GM23248 (cell line): ENCODE data around the gene GATAD2B. TPM values are rescaled to one million over a fixed set of nuclear protein-coding genes. Genes with fewer than 3 reads are reported as not detected.

ENCODE experiments used
- DNase-seq: peaks from one replicate; pipeline ENCODE4 v3.0.0-alpha.2; 2015
- H2AFZ ChIP-seq: fragments of 200-600 bp; sonication (generic); 2 replicates; pipeline ENCODE4 v1.6.1; 2016; ENCODE audit warnings: antibody characterized with exemption
- H3F3A ChIP-seq: fragments of 200-600 bp; sonication (generic); 2 replicates; pipeline ENCODE4 v1.6.1; 2016; ENCODE audit warnings: mild to moderate bottlenecking, antibody characterized with exemption, mixed run types; ENCODE audit not compliant: insufficient read depth
- H3K27ac ChIP-seq: fragments of 200-600 bp; sonication (generic); 2 replicates; pipeline ENCODE4 v1.5.1; 2016; ENCODE audit warnings: mild to moderate bottlenecking
- H3K27me3 ChIP-seq: fragments of 200-600 bp; sonication (generic); replicated peaks from 2 replicates; pipeline ENCODE4 v1.6.1; 2016; ENCODE audit warnings: mild to moderate bottlenecking; ENCODE audit not compliant: insufficient read depth
- H3K36me3 ChIP-seq: fragments of 200-600 bp; sonication (generic); 2 replicates; pipeline ENCODE4 v1.6.1; 2016; ENCODE audit warnings: low read depth, mild to moderate bottlenecking
- H3K4me1 ChIP-seq: fragments of 200-600 bp; sonication (generic); 2 replicates; pipeline ENCODE4 v1.6.1; 2016; ENCODE audit warnings: mild to moderate bottlenecking; ENCODE audit not compliant: insufficient read depth
- H3K4me2 ChIP-seq: fragments of 200-600 bp; sonication (generic); one replicate; pipeline ENCODE4 v1.6.1; 2016; ENCODE audit warnings: mild to moderate bottlenecking; ENCODE audit not compliant: unreplicated experiment
- H3K4me3 ChIP-seq: fragments of 200-600 bp; sonication (generic); 2 replicates; pipeline ENCODE4 v1.5.1; 2016; ENCODE audit warnings: mild to moderate bottlenecking
- H3K79me2 ChIP-seq: fragments of 200-600 bp; sonication (generic); 2 replicates; pipeline ENCODE4 v1.6.1; 2016; ENCODE audit warnings: mild to moderate bottlenecking; ENCODE audit not compliant: insufficient read depth
- H3K9ac ChIP-seq: fragments of 200-600 bp; sonication (generic); 2 replicates; pipeline ENCODE4 v1.6.1; 2016; ENCODE audit warnings: mild to moderate bottlenecking
- H3K9me2 ChIP-seq: fragments of 200-600 bp; sonication (generic); 2 replicates; pipeline ENCODE4 v1.6.1; 2016; ENCODE audit warnings: mixed run types, mild to moderate bottlenecking, moderate library complexity; ENCODE audit not compliant: insufficient read depth
- H3K9me3 ChIP-seq: fragments of 200-600 bp; sonication (generic); one replicate; pipeline ENCODE4 v1.6.1; 2017; ENCODE audit warnings: low read depth
- H4K20me1 ChIP-seq: fragments of 200-600 bp; sonication (generic); 2 replicates; pipeline ENCODE4 v1.6.0; 2016; ENCODE audit not compliant: insufficient read depth
- EZH2 ChIP-seq: fragments of 200-600 bp; sonication (generic); IDR thresholded peaks from 2 replicates; pipeline ENCODE4 v1.6.1; 2018; ENCODE audit warnings: antibody characterized with exemption, mild to moderate bottlenecking; ENCODE audit not compliant: insufficient read depth, poor library complexity, severe bottlenecking
- EZH2phosphoT487 ChIP-seq: fragments of 200-600 bp; sonication (generic); IDR thresholded peaks from 2 replicates; pipeline ENCODE4 v1.6.1; 2018; ENCODE audit warnings: antibody characterized with exemption, moderate library complexity, mild to moderate bottlenecking, low read depth; ENCODE audit not compliant: insufficient read depth
- WGBS, 2 experiments: methylation state at CpG; one replicate each; pipeline ENCODE4 v1.1.6; 2015 to 2017; ENCODE audit warnings: low lambda C conversion rate in 2 of 2, low coverage in 1 of 2; ENCODE audit errors: missing lambda C conversion rate in 2 of 2; 5-methylcytosine and 5-hydroxymethylcytosine counted together
- in situ Hi-C: fragments of 300-500 bp; cut with MboI; formaldehyde crosslinking; loops from 2 replicates; pipeline ENCODE4 v1.15.0; 2020
- polyA plus RNA-seq: library from polyadenylated mRNA; unstranded; fragments of >200 nt; fragmentation: Nextera tagmentation; extraction: Ambion mirVana; gene quantifications from 2 replicates; pipeline ENCODE4 v1.2.1, GENCODE V29; 2016
- total RNA-seq: library from RNA; depleted of rRNA; stranded (reverse); fragments of >200 nt; shearing (Covaris generic); gene quantifications from 2 replicates; pipeline ENCODE4 v1.2.3, GENCODE V29; 2014

The GATAD2B gene
- total and polyA plus RNA-seq, 2 experiments from 2014 or later: 3.3 to 3.9 TPM

DNA sequence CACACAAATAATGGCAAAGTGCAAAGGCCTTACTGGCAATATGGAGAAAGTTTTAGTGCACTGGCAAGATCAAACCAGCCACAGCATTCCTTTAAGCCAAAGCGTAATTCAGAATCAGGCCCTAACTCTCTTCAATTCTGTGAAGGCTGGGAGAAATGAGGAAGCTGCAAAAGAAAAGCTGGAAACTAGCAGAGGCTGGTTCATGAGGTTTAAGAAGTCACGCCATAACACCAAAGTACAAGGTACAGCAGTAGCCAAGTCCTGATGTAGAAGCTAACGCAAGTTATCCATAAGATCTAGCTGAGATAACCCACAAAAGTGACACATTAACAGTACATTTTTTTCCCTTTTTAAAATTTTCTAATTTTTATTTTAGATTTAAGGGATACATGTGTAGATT, 90.5 kb downstream of the GATAD2B start:
- no peaks in the 10 kb centered on the region for H3F3A ChIP-seq
- in situ Hi-C loops: no loop called here
- no peaks in the 10 kb centered on the region for H3K9me2 ChIP-seq
- peaks cover 12% of the 10 kb centered on the region for H3K36me3 ChIP-seq
- WGBS, 2 experiments: 99 to 100% methylated on average over 3 of the region's 3 CpGs
- no peak for DNase-seq
- H3K9me3 ChIP-seq: no peaks in the 10 kb centered on the region
- H3K79me2 ChIP-seq: peaks cover 95% of the 10 kb centered on the region
- no peaks in the 10 kb centered on the region; the same call in 1 of the 2 replicates for H4K20me1 ChIP-seq
- TF ChIP-seq EZH2 (no peak), EZH2phosphoT487 (no peak)
- H3K27me3 ChIP-seq: no peaks in the 10 kb centered on the region
- no peak overlapping the region for H3K27ac ChIP-seq
- no peak overlapping the region for H3K9ac ChIP-seq
- no peak overlapping the region for H2AFZ ChIP-seq
- no peaks in the 10 kb centered on the region for H3K4me1 ChIP-seq
- H3K4me3 ChIP-seq: no peak overlapping the region
- no peak overlapping the region for H3K4me2 ChIP-seq

DNA sequence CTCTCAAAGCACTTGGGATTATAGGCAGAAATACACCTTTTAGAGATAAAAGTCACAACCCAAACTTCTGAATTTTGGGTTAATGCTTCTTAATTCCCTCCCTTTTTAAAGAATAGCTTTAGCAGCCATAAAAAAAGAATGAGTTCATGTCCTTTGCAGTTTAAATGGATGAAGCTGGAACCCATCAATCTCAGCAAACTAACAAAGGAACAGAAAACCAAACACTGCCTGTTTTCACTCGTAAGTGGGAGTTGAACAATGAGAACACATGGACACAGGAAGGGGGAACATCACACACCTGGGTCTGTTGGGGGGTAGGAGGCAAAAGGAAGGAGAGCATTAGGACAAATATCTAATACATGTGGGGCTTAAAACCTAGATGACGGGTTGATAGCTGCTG, 91.7 kb downstream of the GATAD2B start:
- Histone ChIP-seq H3K4me1 (no peaks in the 10 kb centered on the region), H3K36me3 (peaks cover 14% of the 10 kb centered on the region), H3F3A (no peaks in the 10 kb centered on the region), H3K4me3 (no peak overlapping the region), H2AFZ (no peak overlapping the region), H3K9me3 (no peaks in the 10 kb centered on the region), H3K79me2 (peaks cover 86% of the 10 kb centered on the region), H4K20me1 (no peaks in the 10 kb centered on the region; the same call in 1 of the 2 replicates), H3K9ac (no peak overlapping the region), H3K27me3 (no peaks in the 10 kb centered on the region), H3K27ac (no peak overlapping the region), H3K4me2 (no peak overlapping the region), H3K9me2 (no peaks in the 10 kb centered on the region)
- TF ChIP-seq EZH2 (no peak), EZH2phosphoT487 (no peak)
- in situ Hi-C loops: no loop called here
- 96 to 100% methylated on average over 2 of the region's 2 CpGs for WGBS, 2 experiments
- no peak for DNase-seq

DNA sequence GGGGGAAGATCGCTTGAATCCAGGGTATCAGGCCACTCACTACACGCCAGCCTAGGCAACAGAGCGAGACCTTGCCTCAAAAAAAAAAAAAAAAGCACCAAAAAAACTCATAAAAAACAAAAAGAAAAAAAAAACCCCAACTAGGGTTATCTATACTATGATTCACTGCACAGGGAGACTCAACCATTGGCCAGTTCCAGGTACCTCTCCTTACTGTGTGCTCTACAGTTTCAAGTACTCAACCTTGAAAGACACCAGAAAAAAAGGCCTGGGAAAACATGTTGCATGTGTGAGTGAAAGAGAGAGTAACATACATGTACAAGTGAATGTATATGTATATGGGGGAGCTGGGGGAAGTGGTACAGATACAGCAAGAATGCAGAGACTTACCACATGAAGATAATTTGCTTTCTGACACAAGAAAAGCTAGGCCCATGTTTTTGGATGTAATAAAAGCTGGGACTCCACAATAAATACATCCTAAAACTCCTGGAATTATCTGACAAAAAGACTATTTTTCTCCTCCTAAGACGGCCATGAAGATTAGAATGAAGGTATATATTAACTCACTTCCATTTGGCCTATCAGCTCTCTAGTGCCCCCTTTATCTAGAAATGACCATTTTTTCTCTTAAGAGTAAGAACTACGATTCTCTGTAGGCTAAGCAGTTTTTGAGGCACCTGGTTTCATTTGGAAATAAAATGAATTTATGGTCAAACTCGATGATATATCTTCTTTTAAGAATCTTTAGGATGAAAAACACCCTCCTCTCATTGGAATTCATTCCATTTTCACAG, 95.4 kb downstream of the GATAD2B start:
- Histone ChIP-seq H3K27me3 (no peaks in the 10 kb centered on the region), H3K79me2 (peaks cover 57% of the 10 kb centered on the region), H3K9me3 (no peaks in the 10 kb centered on the region), H3K4me2 (no peak overlapping the region), H4K20me1 (no peaks in the 10 kb centered on the region), H3K27ac (no peak overlapping the region), H3K4me3 (no peak overlapping the region), H3K9ac (no peak overlapping the region), H2AFZ (no peak overlapping the region), H3K9me2 (no peaks in the 10 kb centered on the region), H3K36me3 (peaks cover 14% of the 10 kb centered on the region), H3F3A (no peaks in the 10 kb centered on the region; the same call in 1 of the 2 replicates), H3K4me1 (no peaks in the 10 kb centered on the region)
- in situ Hi-C loops: no loop called here
- DNase-seq: no peak
- TF ChIP-seq EZH2phosphoT487 (no peak), EZH2 (no peak)
- WGBS, 2 experiments: 70 to 84% methylated on average over 6 of the region's 6 CpGs

DNA sequence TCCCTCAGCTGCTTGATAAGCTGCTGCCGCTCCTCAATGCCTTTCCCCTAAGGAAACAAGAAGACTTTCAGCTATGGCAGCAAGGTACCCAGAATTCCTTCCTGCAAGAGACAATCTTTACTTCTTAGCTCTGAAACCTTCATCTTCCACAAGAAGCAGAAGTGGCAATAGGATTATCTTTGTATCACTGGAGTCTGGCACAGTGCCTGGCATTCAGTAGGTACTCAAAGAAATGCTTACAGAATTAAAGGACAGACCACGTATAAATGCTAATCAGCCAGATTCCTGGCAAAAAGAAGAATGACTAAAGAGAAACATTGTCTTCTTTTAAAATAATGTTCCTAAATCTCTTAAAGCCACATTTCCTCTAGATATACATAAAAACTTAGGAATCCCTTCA, 103.9 kb downstream of the GATAD2B start:
- H3K4me1 ChIP-seq: no peaks in the 10 kb centered on the region
- 96 to 98% methylated on average over 2 of the region's 2 CpGs for WGBS, 2 experiments
- H3K27ac ChIP-seq: no peak overlapping the region
- H2AFZ ChIP-seq: no peak overlapping the region
- in situ Hi-C loops: loop anchor here (10.0 kb wide), 1 partner anchor 166 kb away; the partner anchor contains the start of gene RAB13
- no peak overlapping the region for H3K4me2 ChIP-seq
- no peak for DNase-seq
- H3K9me3 ChIP-seq: no peaks in the 10 kb centered on the region
- H3F3A ChIP-seq: no peaks in the 10 kb centered on the region; the same call in 1 of the 2 replicates
- peaks cover 11% of the 10 kb centered on the region for H3K79me2 ChIP-seq
- no peak overlapping the region for H3K9ac ChIP-seq
- TF ChIP-seq EZH2phosphoT487 (no peak), EZH2 (no peak)
- no peaks in the 10 kb centered on the region for H3K9me2 ChIP-seq
- peaks cover 33% of the 10 kb centered on the region; the same call in 1 of the 2 replicates for H3K36me3 ChIP-seq
- no peaks in the 10 kb centered on the region for H4K20me1 ChIP-seq
- H3K27me3 ChIP-seq: no peaks in the 10 kb centered on the region
- H3K4me3 ChIP-seq: no peak overlapping the region
